ENCODE measurements around the gene PHF20.

- TF ChIP-seq CTCF (IDR thresholded peaks at IDR 0.05) (no peak), POLR2A (IDR thresholded peaks at IDR 0.05) (no peak)
Observed at GRCh38 chr20:35871259-35871771, 99.5 kb downstream of the PHF20 start.

Measured in ovary (tissue), 3 donors.